Measurements from ENCODE around the gene CAVIN1.
"Not testable (repeated sequence)": the region's sequence is repeated elsewhere in the genome, so short reads cannot be mapped to it uniquely, and the experiment has no call there.

The CAVIN1 gene

DNA sequence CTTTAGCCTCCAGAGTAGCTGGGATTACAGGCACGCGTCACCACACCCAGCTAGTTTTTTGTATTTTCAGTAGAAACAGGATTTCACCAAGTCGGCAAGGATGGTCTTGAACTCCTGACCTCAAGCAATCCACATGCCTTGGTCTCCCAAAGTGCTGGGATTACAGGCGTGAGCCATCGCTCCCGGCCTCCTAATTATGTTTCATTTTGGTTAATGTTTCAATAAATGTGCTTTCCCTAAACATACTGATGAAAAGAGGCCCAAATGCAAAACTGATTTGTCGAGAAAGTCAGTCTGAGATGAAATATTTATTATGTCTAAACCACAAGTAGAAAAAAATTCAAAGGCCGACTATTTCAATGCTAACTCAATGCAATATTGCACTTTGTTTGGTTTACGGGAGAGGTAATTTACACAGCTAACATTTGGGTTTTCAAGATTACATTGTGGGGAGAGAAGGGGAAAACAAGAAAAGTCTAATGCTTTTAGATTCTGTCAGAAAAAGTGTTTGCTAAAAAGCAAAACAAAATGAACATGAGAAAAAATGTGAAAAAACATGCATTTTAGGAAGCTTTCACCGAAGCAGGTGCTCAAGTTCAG, 44.6 kb downstream of the CAVIN1 start:
- DNase-seq (ENCODE audit: low read depth) = no peak

GRCh38 chr17:42373896-42374295, 49.2 kb downstream of the CAVIN1 start:
- no peak for DNase-seq (ENCODE audit: low read depth)

GRCh38 chr17:42372142-42372541, 50.9 kb downstream of the CAVIN1 start:
- no peak for DNase-seq (ENCODE audit: low read depth)

GRCh38 chr17:42368797-42369561, 54.1 kb downstream of the CAVIN1 start:
- DNase-seq (ENCODE audit: low read depth) = not testable (repeated sequence)

DNA sequence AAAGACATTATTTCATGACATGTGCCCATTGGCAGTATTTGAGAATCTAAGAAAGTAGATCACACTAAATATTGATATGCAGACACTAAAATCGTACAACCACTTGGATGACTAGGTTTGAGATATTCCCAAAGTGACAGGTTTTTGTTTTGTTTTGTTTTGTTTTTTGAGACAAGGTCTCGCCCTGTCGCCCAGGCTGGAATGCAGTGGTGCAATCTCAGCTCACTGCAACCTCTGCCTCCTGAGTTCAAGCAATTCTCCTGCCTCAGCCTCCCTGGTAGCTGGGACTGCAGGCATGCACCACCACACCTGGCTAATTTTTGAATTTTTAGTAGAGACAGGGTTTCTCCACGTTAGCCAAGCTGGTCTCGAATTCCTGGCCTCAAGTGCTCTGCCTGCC, 54.7 kb downstream of the CAVIN1 start:
- DNase-seq (ENCODE audit: low read depth) = not testable (repeated sequence)

DNA sequence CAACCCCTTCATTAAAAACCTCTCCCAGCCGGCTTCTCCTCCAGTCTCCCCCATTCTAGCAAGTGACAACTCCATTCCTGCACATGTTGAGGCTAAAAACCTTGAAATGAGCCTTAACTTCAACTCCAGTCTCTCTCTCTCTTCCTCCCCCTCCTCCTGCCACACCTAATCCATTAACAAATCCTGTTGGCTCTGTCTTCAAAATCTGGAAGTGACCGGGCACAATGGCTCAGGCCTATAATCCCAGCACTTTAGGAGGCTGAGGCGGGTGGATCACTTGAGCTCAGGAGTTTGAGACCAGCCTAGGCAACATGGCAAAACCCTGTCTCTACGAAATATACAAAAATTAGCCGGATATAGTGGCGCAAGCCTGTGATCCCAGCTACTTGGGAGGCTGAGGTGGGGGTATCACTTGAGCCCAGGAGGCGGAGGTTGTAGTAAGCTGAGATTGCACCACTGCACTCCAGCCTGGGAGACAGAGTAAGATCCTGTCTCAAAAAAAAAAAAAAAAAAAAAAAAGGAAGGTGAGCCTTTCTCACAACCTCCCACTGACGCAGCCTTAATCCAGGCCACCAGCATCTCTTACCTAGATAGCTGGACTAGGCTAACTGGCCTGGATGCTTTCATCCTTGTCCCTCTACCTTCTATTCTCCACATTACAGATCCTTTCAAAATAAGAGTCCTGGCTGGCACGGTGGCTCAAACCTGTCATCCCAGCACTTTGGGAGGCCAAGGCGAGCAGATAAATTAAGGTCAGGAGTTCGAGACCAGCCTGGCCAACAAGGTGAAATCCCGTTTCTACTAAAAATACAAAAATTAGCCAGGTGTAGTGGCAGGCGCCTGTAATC, 56.7 kb downstream of the CAVIN1 start:
- not testable (repeated sequence) for DNase-seq (ENCODE audit: low read depth)

DNA sequence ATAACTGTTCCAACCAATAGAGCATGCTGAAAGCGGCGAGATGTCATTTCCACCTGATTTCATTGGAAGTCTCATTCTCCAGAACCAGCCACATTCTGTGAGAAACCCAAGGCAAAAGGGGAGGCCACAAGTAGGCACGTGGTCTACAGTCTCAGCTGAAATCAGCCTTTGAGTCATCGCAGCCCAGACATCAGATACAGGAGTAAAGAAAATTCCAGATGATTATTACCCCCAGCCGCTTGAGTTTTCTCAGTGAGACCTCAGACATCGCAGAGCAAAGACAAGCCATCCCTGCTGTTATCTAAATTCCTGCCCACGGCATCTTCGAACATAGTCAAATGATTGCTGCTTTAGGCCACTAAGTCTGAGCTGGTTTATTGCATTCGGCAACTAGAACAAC, 57.9 kb downstream of the CAVIN1 start:
- no peak for DNase-seq (ENCODE audit: low read depth)

GRCh38 chr17:42363767-42364585, 59.1 kb downstream of the CAVIN1 start:
- no peak for DNase-seq (ENCODE audit: low read depth)

GRCh38 chr17:42363231-42363630, 59.8 kb downstream of the CAVIN1 start:
- DNase-seq (ENCODE audit: low read depth) = no peak

DNA sequence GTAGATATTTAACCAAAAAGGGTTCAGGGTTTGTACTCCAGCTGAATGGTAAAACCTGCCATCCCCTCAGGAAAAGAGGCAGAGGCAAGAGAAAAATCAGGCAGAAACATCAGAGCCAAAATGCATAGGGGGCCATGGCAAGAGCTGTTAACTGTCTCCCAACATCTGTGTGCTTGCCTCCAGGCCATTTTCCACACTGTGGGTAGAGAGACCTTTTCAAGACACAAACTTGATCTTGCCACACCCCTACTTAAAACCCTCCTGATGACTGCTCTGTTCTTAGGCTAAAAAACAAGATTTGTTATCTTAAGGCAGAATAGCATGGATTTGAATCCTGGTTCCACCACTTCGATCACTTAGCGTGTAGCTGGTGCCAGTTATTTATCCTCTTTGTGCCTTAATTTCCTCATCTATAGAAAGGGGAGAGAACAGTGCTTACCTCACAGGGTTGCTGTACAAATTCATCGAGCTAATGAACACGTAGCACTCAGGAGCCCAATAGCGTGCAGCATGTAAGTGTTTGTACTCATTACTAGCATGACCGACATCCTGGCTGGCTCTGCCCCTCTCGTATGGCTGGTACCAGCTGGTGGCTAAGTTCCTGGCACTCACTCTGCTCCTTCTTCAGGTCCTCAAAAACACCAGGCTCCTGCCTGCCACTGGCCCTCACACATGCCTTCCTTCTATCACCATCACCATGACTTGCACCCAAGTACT, 60.7 kb downstream of the CAVIN1 start:
- DNase-seq (ENCODE audit: low read depth) = no peak

GRCh38 chr17:42361781-42362186, 61.3 kb downstream of the CAVIN1 start:
- peak; percentile 28 for DNase-seq (ENCODE audit: low read depth)

GRCh38 chr17:42360388-42360787, 62.7 kb downstream of the CAVIN1 start:
- not testable (repeated sequence) for DNase-seq (ENCODE audit: low read depth)

DNA sequence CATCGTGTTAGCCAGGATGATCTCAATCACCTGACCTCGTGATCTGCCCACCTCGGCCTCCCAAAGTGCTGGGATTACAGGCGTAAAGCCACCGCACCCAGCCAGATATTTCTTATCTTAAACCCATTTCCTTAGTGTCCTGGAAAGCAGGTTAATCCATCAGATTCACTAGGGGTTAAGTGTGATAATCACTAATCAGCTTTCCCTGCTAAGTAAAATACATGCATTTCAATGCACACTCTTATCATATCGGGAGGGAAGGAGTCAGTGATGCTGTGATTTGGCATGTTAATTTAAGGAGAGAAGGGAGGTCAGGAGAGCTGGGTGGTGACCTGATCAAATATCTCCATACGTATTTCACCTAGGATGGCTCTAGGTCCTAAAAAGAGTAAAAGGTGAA, 63.9 kb downstream of the CAVIN1 start:
- DNase-seq (ENCODE audit: low read depth) = no peak

- DNase-seq (ENCODE audit: low read depth) = no peak
Measured at GRCh38 chr17:42358434-42358833, 64.6 kb downstream of the CAVIN1 start.

DNA sequence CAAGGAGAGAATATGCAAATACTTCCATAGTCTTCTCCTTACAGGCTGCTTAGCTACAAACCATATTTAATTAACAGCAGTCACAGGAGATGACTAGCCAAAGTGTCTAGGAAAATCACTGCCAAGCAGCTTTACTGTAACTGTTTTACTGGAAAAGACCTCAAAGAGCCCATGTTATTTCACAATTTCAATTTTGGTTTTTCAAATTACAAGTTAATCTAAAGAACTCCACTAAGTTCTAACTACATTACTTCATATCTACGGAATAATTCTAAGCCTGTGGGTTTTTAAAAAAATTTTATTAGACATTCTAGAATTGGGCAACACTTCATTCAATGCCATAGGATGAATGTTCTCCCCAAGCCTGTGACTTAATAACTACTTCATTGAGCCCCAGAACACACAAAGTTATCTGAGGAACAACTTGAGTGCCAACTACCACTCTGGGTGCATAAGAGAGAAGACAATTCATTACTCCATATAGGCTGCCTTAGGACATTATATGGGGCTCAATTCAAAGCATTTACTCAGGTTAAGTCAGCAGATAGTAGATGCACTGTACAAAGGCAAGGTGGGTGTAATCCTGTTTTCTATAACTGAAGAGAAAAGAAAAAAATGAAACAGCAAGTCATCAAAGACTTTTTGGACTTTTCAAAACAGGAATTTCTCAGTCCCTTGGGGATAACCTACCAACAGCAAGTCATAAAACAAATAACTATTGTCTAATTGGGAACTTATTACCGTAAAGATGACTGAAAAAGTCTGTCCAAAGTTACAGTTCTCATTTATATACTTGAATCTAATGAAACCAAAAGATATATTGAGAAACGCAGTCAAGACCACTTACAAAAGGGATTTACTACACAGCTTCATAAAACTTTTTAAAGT, 67.9 kb downstream of the CAVIN1 start:
- no peak for DNase-seq (ENCODE audit: low read depth)

Measured in stimulated activated CD8-positive, alpha-beta memory T cell treated with anti-CD3 and anti-CD28 coated beads, Interleukin-4, amount 100 ng/mL, for 24 hours (primary cell).